Neural cell (in vitro differentiated cells): ENCODE measurements around the gene CENPT. TPM values are rescaled to one million over a fixed set of nuclear protein-coding genes. Genes with fewer than 3 reads are reported as not detected.

Source experiments
- H2AFZ ChIP-seq: fragments of 200-600, 300-800 bp; sonication (generic), shearing (Covaris generic); 2 replicates; pipeline ENCODE4 v1.6.0; 2014; ENCODE audit warnings: low read depth, mild to moderate bottlenecking, antibody characterized with exemption, low read length, moderate library complexity
- H3F3A ChIP-seq: fragments of 200-600 bp; shearing (Covaris generic); 2 replicates; pipeline ENCODE4 v1.6.1; 2016; ENCODE audit warnings: mild to moderate bottlenecking, moderate library complexity, mixed read lengths, antibody characterized with exemption, low read length; ENCODE audit not compliant: insufficient read depth, poor library complexity, severe bottlenecking
- H3K27ac ChIP-seq: fragments of 200-600, 300-800 bp; sonication (generic), shearing (Covaris generic); 2 replicates; pipeline ENCODE4 v1.5.1; 2014; ENCODE audit warnings: mild to moderate bottlenecking, low read length, moderate library complexity
- H3K27me3 ChIP-seq: fragments of 300-800, 200-600 bp; sonication (generic), shearing (Covaris generic); 2 replicates; pipeline ENCODE4 v1.6.0; 2014; ENCODE audit warnings: mild to moderate bottlenecking, low read depth, low read length, moderate library complexity; ENCODE audit not compliant: insufficient read depth
- H3K36me3 ChIP-seq: fragments of 300-800, 200-600 bp; sonication (generic), shearing (Covaris generic); 2 replicates; pipeline ENCODE4 v1.5.1; 2014; ENCODE audit warnings: mild to moderate bottlenecking, antibody characterized with exemption, low read length, moderate library complexity; ENCODE audit not compliant: insufficient read depth
- H3K4me2 ChIP-seq: fragments of 300-800, 200-600 bp; sonication (generic), shearing (Covaris generic); 2 replicates; pipeline ENCODE4 v1.6.0; 2014; ENCODE audit warnings: mild to moderate bottlenecking, low read length
- H3K4me3 ChIP-seq: fragments of 300-800, 200-600 bp; sonication (generic), shearing (Covaris generic); 2 replicates; pipeline ENCODE4 v1.5.1; 2014; ENCODE audit warnings: mild to moderate bottlenecking, low read length, moderate library complexity
- H3K79me2 ChIP-seq: fragments of 200-600 bp; shearing (Covaris generic); replicated peaks from 2 replicates; pipeline ENCODE4 v1.6.0; 2014; ENCODE audit warnings: mild to moderate bottlenecking, low read length, moderate library complexity; ENCODE audit not compliant: insufficient read depth
- H3K9ac ChIP-seq: fragments of 300-800, 200-600 bp; sonication (generic), shearing (Covaris generic); 2 replicates; pipeline ENCODE4 v1.6.1; 2016; ENCODE audit warnings: mild to moderate bottlenecking, low read length, mixed read lengths
- H3K9me2 ChIP-seq: fragments of 200-600 bp; shearing (Covaris generic); 2 replicates; pipeline ENCODE4 v1.6.1; 2016; ENCODE audit warnings: mild to moderate bottlenecking, low read length, mixed read lengths; ENCODE audit not compliant: insufficient read depth
- H3K9me3 ChIP-seq: fragments of 200-600, 300-800 bp; sonication (generic), shearing (Covaris generic); 2 replicates; pipeline ENCODE4 v1.6.1; 2016; ENCODE audit warnings: mild to moderate bottlenecking, mixed run types, low read length, moderate library complexity, mixed read lengths
- H4K20me1 ChIP-seq: fragments of 200-600 bp; shearing (Covaris generic); 2 replicates; pipeline ENCODE4 v1.6.1; 2016; ENCODE audit warnings: mild to moderate bottlenecking, mixed run types; ENCODE audit not compliant: insufficient read depth
- CTCF ChIP-seq: fragments of 450-650 bp; IDR thresholded peaks from 2 replicates; pipeline ENCODE4 v1.5.1; 2014; ENCODE audit warnings: antibody characterized with exemption, mild to moderate bottlenecking, moderate library complexity; ENCODE audit not compliant: poor library complexity, severe bottlenecking
- EP300 ChIP-seq: fragments of 450-650 bp; conservative IDR thresholded peaks from 2 replicates; pipeline ENCODE4 v1.6.1; 2014; ENCODE audit warnings: antibody characterized with exemption, mild to moderate bottlenecking, moderate library complexity; ENCODE audit not compliant: poor library complexity, severe bottlenecking
- EZH2 ChIP-seq: fragments of 200-600, 300-800 bp; shearing (Covaris generic), sonication (generic); IDR thresholded peaks from 2 replicates; pipeline ENCODE4 v1.6.1; 2014; ENCODE audit warnings: antibody characterized with exemption, low read length, borderline replicate concordance, mild to moderate bottlenecking; ENCODE audit not compliant: insufficient read depth, poor library complexity, severe bottlenecking
- MXI1 ChIP-seq: fragments of 450-650 bp; conservative IDR thresholded peaks from 2 replicates; pipeline ENCODE4 v1.6.1; 2014; ENCODE audit warnings: antibody characterized with exemption, mild to moderate bottlenecking; ENCODE audit not compliant: poor library complexity, severe bottlenecking
- POLR2AphosphoS5 ChIP-seq: IDR thresholded peaks from 2 replicates; pipeline ENCODE4 v1.6.1; 2012
- RAD21 ChIP-seq: fragments of 450-650 bp; conservative IDR thresholded peaks from 2 replicates; pipeline ENCODE4 v1.6.1; 2014; ENCODE audit warnings: antibody characterized with exemption, mild to moderate bottlenecking, moderate library complexity
- REST ChIP-seq: IDR thresholded peaks from 2 replicates; pipeline ENCODE4 v1.6.1; 2012; ENCODE audit warnings: borderline replicate concordance
- SMC3 ChIP-seq: fragments of 450-650 bp; conservative IDR thresholded peaks from 2 replicates; pipeline ENCODE4 v1.6.1; 2014; ENCODE audit warnings: antibody characterized with exemption, mild to moderate bottlenecking, moderate library complexity; ENCODE audit not compliant: poor library complexity
- TAF1 ChIP-seq: IDR thresholded peaks from 2 replicates; pipeline ENCODE4 v1.6.1; 2012; ENCODE audit warnings: low read depth
- polyA plus RNA-seq: library from polyadenylated mRNA; depleted of rRNA; stranded (reverse); fragments of >200 nt; gene quantifications from 2 replicates; pipeline ENCODE4 v1.2.3, GENCODE V29; 2014

Gene CENPT
- polyA plus RNA-seq, 1 donor from 2014 or later, result 104 TPM

GRCh38 chr16:67882374-67883145 lies 35.1 kb upstream of the CENPT start:
- no peak overlapping the region for H3K9ac ChIP-seq

GRCh38 chr16:67881621-67882161 lies 34.2 kb upstream of the CENPT start:
- Histone ChIP-seq H3F3A (no peaks in the 10 kb centered on the region), H3K36me3 (peaks cover 8% of the 10 kb centered on the region), H4K20me1 (no peaks in the 10 kb centered on the region), H3K27me3 (no peaks in the 10 kb centered on the region), H3K4me2 (no peak overlapping the region), H3K79me2 (no peaks in the 10 kb centered on the region), H3K9ac (no peak overlapping the region), H3K4me3 (no peak overlapping the region), H3K27ac (no peak overlapping the region), H3K9me2 (no peaks in the 10 kb centered on the region), H2AFZ (no peak overlapping the region), H3K9me3 (no peaks in the 10 kb centered on the region)
- no peak for TF ChIP-seq REST
- no peak for TF ChIP-seq MXI1
- no peak for TF ChIP-seq POLR2AphosphoS5
- TF ChIP-seq CTCF, result no peak
- TF ChIP-seq EP300, result no peak
- no peak for TF ChIP-seq EZH2
- no peak for TF ChIP-seq SMC3
- TF ChIP-seq RAD21, result no peak
- TF ChIP-seq TAF1, result no peak

More at GRCh38 chr16:67882374-67883145, 35.1 kb upstream of the CENPT start:
- no peak for TF ChIP-seq CTCF
- TF ChIP-seq MXI1, result no peak
- H3K27me3 ChIP-seq, result no peaks in the 10 kb centered on the region
- no peak overlapping the region for H2AFZ ChIP-seq
- no peaks in the 10 kb centered on the region for H3K79me2 ChIP-seq
- no peaks in the 10 kb centered on the region for H3K9me2 ChIP-seq
- H3K4me3 ChIP-seq, result no peak overlapping the region
- no peaks in the 10 kb centered on the region for H4K20me1 ChIP-seq
- H3F3A ChIP-seq, result no peaks in the 10 kb centered on the region
- no peak overlapping the region for H3K27ac ChIP-seq
- H3K9me3 ChIP-seq, result no peaks in the 10 kb centered on the region
- H3K36me3 ChIP-seq, result peaks cover 8% of the 10 kb centered on the region
- no peak overlapping the region for H3K4me2 ChIP-seq
